SJSA1 (cell line): Measurements from ENCODE around the gene SYNGR1. TPM values are rescaled to one million over a fixed set of nuclear protein-coding genes. Genes with fewer than 3 reads are reported as not detected.

Experiments
- DNase-seq, 2 experiments: peaks; one replicate each; pipeline ENCODE4 v3.0.0-alpha.2; 2015 to 2020; ENCODE audit warnings: low spot score in 2 of 2, low read depth in 1 of 2
- H3K27ac ChIP-seq: fragments of 250-450 bp; sonication (Bioruptor Pico); 2 replicates; pipeline ENCODE4 v1.5.1; 2020; ENCODE audit warnings: mild to moderate bottlenecking, moderate library complexity
- H3K27me3 ChIP-seq: fragments of 250-450 bp; sonication (Bioruptor Pico); replicated peaks from 2 replicates; pipeline ENCODE4 v1.5.1; 2020; ENCODE audit warnings: mild to moderate bottlenecking, moderate library complexity
- H3K36me3 ChIP-seq: fragments of 250-450 bp; sonication (Bioruptor Pico); 2 replicates; pipeline ENCODE4 v1.5.1; 2020; ENCODE audit warnings: mild to moderate bottlenecking
- H3K4me1 ChIP-seq: fragments of 250-450 bp; sonication (Bioruptor Pico); replicated peaks from 2 replicates; pipeline ENCODE4 v1.6.1; 2021; ENCODE audit warnings: mild to moderate bottlenecking
- H3K4me3 ChIP-seq: fragments of 250-450 bp; sonication (Bioruptor Pico); 2 replicates; pipeline ENCODE4 v1.5.1; 2020; ENCODE audit warnings: mild to moderate bottlenecking
- H3K9me3 ChIP-seq: fragments of 250-450 bp; sonication (Bioruptor Pico); replicated peaks from 2 replicates; pipeline ENCODE4 v1.5.1; 2020; ENCODE audit warnings: mild to moderate bottlenecking
- total RNA-seq: library from RNA; depleted of rRNA; stranded (reverse); fragments of >200 nt; shearing (Covaris generic); gene quantifications from 2 replicates; pipeline ENCODE4 v1.2.3, GENCODE V29; 2014

SYNGR1 gene
- total RNA-seq, 1 experiment from 2014 or later: 18.6 TPM

- Histone ChIP-seq H3K27me3 (no peaks in the 10 kb centered on the region), H3K9me3 (no peaks in the 10 kb centered on the region), H3K36me3 (peaks cover 15% of the 10 kb centered on the region), H3K4me1 (no peaks in the 10 kb centered on the region), H3K27ac (no peak overlapping the region), H3K4me3 (no peak overlapping the region)
- no peak for DNase-seq
Measured at GRCh38 chr22:39379756-39380730, 30.3 kb downstream of the SYNGR1 start.

DNA sequence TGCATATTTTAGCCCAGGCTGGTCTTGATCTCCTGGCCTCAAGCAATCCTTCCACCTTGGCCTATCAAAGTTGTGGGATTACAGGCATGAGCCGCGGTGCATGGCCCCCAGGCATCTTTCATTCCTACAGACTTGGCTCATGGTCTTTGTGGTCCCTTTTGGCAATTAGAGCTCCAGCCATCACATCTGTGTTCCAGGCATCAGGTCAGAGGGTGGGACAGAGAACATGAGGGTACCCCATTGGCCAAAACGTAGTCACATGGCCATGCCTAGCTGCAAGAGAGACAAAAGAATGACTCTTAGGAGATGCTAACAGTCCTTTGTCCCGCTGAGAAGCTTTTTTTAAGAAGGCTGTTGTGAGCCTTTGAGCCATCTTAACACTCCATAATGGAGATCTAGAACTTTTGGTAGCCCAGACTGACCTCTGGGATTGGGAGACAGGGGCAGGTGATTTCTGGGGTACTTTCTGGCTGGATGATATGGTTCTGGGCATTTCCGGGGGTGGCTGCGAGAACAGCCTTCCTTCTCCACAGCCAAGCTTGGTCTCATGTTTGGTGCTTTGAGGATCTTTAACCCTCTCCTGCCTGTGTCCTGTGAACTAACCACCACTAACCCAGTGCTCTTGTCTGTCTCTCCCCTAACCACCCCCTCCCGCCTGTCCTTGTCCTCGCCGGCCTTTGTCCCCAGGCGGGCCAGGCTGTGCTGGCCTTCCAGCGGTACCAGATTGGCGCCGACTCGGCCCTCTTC, 31.4 kb downstream of the SYNGR1 start:
- peaks cover 13% of the 10 kb centered on the region for H3K36me3 ChIP-seq
- H3K27ac ChIP-seq: no peak overlapping the region
- H3K9me3 ChIP-seq: no peaks in the 10 kb centered on the region
- no peaks in the 10 kb centered on the region for H3K4me1 ChIP-seq
- H3K27me3 ChIP-seq: no peaks in the 10 kb centered on the region
- no peak for DNase-seq
- no peak overlapping the region for H3K4me3 ChIP-seq

DNA sequence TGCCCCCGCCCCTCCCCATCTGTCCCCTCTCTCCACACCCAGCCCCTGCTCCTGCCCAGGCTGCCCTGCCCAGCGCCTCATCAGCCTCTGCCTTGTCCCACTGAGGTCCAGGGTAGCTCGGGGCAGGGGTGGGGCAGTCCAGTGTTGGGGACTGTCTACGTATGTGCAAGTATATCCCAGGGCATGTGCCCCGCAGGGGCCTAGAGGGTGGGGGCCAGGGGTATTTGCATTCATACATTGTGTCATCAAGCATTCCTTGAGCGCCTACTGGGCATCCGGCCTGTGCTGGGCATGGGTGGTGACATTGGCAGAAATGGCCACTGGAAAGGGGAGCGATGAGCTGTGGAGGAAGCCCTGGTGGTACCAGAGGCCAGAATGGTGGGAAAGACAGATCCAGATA, 32.1 kb downstream of the SYNGR1 start:
- Histone ChIP-seq H3K9me3 (no peaks in the 10 kb centered on the region), H3K4me1 (no peaks in the 10 kb centered on the region), H3K36me3 (peaks cover 13% of the 10 kb centered on the region), H3K27ac (no peak overlapping the region), H3K27me3 (no peaks in the 10 kb centered on the region), H3K4me3 (no peak overlapping the region)
- DNase-seq: no peak

GRCh38 chr22:39382410-39382809, 32.6 kb downstream of the SYNGR1 start:
- DNase-seq: no peak
- Histone ChIP-seq H3K9me3 (no peaks in the 10 kb centered on the region), H3K36me3 (peaks cover 12% of the 10 kb centered on the region), H3K27ac (no peak overlapping the region), H3K27me3 (no peaks in the 10 kb centered on the region), H3K4me1 (no peaks in the 10 kb centered on the region), H3K4me3 (no peak overlapping the region)

DNA sequence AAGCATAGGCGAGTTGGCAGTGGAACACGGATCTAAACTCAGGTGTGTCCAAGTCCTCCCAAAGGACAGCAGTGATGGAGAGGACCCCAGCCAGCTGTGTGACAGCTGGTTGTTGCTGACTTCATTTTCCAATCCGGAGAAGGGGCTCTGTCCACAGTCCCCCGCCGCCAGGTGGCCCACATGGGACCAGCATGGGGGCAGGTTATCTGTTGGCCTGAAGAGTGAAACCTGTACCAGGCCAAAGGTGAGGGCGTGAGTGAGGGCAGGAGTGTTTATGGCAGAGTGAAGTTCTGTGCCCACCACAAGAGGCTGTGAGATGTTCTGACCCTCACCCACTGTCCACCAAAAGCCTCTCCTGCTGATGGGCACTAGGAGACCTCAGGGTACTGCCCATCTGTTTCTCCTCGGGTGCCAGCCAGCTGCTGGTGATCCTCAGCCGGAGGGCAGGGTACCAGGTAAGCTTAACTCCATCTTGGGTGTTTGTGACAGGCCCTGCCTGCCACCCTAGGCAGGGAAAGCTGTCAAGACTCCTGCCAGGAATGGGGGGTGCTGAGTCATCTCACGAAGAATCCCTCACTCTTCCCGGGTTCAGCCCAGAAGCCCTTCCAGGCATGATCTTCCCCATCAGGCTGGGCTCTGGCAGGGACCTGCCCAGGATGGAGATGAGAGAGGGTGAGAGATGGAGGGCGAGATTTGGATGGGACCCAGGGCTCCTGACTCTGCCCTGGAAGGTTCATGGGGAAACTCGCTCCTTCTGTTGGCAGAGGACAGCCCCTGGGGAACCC, 34.2 kb downstream of the SYNGR1 start:
- Histone ChIP-seq H3K27ac (no peak overlapping the region), H3K9me3 (no peaks in the 10 kb centered on the region), H3K36me3 (no peaks in the 10 kb centered on the region), H3K4me3 (no peak overlapping the region), H3K27me3 (no peaks in the 10 kb centered on the region), H3K4me1 (peaks cover 5% of the 10 kb centered on the region)
- no peak for DNase-seq

- H3K27ac ChIP-seq: no peak overlapping the region
- DNase-seq: peak in 1 of 2 experiments; percentile 62
- no peaks in the 10 kb centered on the region for H3K9me3 ChIP-seq
- H3K36me3 ChIP-seq: no peaks in the 10 kb centered on the region
- peaks cover 5% of the 10 kb centered on the region for H3K4me1 ChIP-seq
- no peak overlapping the region for H3K4me3 ChIP-seq
- no peaks in the 10 kb centered on the region for H3K27me3 ChIP-seq
Measured at GRCh38 chr22:39384750-39385480, 35.1 kb downstream of the SYNGR1 start.

DNA sequence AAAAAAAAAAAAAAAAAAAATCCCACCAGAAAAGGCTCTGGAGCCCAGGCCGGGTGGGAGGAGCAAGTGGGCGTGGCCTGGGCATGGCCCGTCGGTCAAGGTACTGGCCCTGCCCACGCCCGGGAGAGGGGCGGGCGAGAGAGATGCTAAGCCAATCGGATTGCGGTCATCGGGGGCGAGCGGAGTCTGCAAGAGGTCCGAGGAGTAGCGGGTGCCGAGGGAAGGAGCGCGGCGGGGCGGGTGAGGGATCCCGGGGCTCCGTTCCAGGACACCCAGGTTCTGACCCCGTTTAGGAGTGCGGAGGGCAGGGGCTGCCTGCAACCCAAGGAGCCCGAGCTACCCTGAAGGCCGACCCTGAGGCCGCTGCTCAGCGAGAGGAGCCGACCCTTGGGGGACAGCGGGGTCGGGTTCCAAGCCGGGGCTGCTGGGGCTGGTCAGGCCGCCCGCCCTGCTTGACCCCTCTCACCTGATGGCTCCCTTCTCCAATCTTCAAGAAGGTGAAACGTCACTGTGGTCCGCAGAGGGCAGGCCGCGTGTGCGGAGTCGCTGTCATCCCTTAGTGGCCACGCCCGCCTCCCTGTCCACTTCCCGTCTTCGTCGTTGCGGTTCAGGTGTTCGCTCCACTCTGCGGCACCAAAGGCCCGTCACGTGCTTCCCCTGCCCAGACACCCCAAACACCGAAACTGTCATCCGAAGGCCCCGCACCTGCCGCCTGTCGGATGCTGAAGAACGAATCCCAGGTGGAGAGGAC, 38.6 kb downstream of the SYNGR1 start:
- Histone ChIP-seq H3K4me3 (peak overlapping the region; percentile 37), H3K4me1 (peaks cover 5% of the 10 kb centered on the region), H3K27me3 (no peaks in the 10 kb centered on the region), H3K27ac (no peak overlapping the region), H3K9me3 (no peaks in the 10 kb centered on the region), H3K36me3 (no peaks in the 10 kb centered on the region)
- DNase-seq: peak; percentile 69 to 88

DNA sequence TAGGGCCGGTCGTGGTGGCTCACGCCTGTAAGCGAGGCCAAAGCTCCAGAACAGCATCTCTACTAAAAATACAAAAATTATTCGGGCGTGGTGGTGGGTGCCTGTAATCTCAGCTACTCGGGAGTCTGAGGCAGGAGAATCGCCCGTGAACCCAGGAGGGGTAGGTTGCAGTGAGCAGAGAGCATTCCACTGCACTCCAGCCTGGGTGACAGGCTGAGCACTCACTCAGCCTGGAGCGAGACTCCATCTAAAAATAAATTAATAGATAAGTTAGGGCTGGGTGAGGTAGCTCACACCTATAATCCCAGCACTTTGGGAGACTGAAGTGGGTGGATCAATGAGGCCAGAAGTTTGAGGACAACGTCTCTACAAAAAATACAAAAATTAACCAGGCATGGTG, 39.6 kb downstream of the SYNGR1 start:
- no peak for DNase-seq
- Histone ChIP-seq H3K4me1 (peaks cover 5% of the 10 kb centered on the region), H3K9me3 (no peaks in the 10 kb centered on the region), H3K27me3 (no peaks in the 10 kb centered on the region), H3K27ac (no peak overlapping the region), H3K36me3 (no peaks in the 10 kb centered on the region), H3K4me3 (no peak overlapping the region)

- H3K36me3 ChIP-seq: no peaks in the 10 kb centered on the region
- H3K4me3 ChIP-seq: no peak overlapping the region
- no peaks in the 10 kb centered on the region for H3K9me3 ChIP-seq
- H3K27me3 ChIP-seq: no peaks in the 10 kb centered on the region
- peaks cover 5% of the 10 kb centered on the region for H3K4me1 ChIP-seq
- no peak overlapping the region for H3K27ac ChIP-seq
- no peak for DNase-seq
Measured at GRCh38 chr22:39392341-39392948, 42.7 kb downstream of the SYNGR1 start.

GRCh38 chr22:39395936-39396796, 46.4 kb downstream of the SYNGR1 start:
- H3K27ac ChIP-seq: no peak overlapping the region
- H3K9me3 ChIP-seq: no peaks in the 10 kb centered on the region
- peaks cover 4% of the 10 kb centered on the region for H3K36me3 ChIP-seq
- DNase-seq: no peak
- peaks cover 8% of the 10 kb centered on the region for H3K4me1 ChIP-seq
- no peaks in the 10 kb centered on the region for H3K27me3 ChIP-seq
- H3K4me3 ChIP-seq: no peak overlapping the region

DNA sequence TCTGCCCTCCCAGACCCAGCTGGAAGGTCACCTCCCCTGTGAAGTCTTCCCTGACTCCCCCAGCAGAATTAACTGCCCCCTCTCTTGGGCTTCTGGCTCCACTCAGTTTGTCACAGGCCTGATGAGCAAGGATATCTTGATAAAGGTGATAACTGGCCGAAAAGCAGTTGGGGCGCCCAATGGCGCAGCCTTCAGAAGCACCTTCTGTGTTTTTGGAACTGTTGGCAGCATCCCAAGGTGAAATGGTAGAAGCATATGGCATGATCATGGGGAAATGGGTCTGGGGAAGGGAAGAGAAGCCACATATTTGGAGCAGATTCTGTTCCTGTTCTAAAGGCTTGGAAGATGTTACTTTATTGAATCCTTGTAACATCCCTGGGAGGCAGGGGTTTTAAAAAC, 47.0 kb downstream of the SYNGR1 start:
- Histone ChIP-seq H3K4me3 (no peak overlapping the region), H3K27me3 (no peaks in the 10 kb centered on the region), H3K36me3 (peaks cover 4% of the 10 kb centered on the region), H3K9me3 (no peaks in the 10 kb centered on the region), H3K4me1 (peaks cover 8% of the 10 kb centered on the region), H3K27ac (no peak overlapping the region)
- DNase-seq: no peak

DNA sequence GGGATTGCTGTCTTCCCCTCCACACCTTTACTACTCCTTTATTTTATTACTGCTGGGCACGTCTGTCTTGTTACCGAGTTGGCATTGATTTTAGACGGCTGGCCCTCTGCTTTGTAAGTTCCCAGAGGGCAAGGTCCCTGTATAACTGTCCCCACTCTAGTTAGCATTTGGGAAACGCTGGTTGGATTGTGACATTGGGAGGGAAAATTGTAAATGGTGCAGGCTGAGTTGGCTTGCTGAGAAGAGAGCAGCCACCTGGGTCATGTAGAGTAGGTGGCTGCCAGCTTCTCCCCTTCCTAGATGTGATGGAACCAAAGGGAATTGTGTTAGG, 51.5 kb downstream of the SYNGR1 start:
- DNase-seq: no peak
- H3K27me3 ChIP-seq: no peaks in the 10 kb centered on the region
- peaks cover 8% of the 10 kb centered on the region for H3K4me1 ChIP-seq
- H3K4me3 ChIP-seq: no peak overlapping the region
- H3K27ac ChIP-seq: no peak overlapping the region
- no peaks in the 10 kb centered on the region for H3K9me3 ChIP-seq
- H3K36me3 ChIP-seq: peaks cover 7% of the 10 kb centered on the region
